GM21390 (cell line): Measurements from ENCODE around the gene MAGI3.
"Not testable (repeated sequence)": the region's sequence is repeated elsewhere in the genome, so short reads cannot be mapped to it uniquely, and the experiment has no call there.

Experiments
- ATAC-seq: cut with Tn5 transposase; IDR thresholded peaks from one replicate; pipeline ENCODE4 v1.9.1; 2021; ENCODE audit not compliant: unreplicated experiment

The MAGI3 gene

GRCh38 chr1:113683384-113684152 lies 293.3 kb downstream of the MAGI3 start:
- ATAC-seq = no peak

DNA sequence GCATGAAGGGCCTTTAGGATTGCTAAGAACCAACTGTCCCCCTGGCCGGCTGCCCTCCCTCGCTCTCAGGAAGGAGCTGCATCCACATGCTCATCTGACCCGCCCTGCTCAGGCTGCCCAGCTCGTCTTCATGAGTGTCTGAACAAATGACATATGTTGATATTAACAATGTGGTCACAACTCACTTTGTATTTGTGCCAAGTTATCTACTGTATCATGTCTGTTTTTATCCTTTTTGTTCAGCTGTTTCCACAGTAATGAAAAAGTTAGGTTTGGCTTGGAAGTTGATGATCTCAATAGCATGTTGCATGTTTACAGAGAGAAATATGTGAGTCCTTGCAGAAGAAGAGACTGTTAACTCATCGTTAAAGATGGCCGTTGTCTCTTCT lies 293.8 kb downstream of the MAGI3 start:
- no peak for ATAC-seq

GRCh38 chr1:113686891-113687618 lies 296.7 kb downstream of the MAGI3 start:
- ATAC-seq = no peak

- no peak for ATAC-seq
These were observed 300.9 kb downstream of the MAGI3 start for GRCh38 chr1:113691184-113691583.

DNA sequence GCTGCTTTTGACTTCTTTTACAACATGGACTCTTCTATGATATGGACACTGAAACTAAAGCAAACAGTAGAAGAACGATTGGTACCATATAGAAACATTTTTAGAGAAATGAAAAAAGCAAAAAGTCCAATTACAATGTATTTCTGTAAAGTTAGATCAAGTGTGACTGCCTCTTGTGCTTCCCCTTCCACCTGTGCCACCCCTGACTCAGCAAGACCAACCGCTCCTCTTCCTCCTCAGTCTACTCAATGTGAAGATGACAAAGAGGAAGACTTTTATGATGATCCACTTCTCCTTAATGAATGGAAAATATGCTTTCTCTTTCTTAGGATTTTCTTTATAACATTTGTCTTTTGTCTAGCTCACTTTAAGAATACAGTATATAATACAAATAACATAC lies 302.0 kb downstream of the MAGI3 start:
- no peak for ATAC-seq

DNA sequence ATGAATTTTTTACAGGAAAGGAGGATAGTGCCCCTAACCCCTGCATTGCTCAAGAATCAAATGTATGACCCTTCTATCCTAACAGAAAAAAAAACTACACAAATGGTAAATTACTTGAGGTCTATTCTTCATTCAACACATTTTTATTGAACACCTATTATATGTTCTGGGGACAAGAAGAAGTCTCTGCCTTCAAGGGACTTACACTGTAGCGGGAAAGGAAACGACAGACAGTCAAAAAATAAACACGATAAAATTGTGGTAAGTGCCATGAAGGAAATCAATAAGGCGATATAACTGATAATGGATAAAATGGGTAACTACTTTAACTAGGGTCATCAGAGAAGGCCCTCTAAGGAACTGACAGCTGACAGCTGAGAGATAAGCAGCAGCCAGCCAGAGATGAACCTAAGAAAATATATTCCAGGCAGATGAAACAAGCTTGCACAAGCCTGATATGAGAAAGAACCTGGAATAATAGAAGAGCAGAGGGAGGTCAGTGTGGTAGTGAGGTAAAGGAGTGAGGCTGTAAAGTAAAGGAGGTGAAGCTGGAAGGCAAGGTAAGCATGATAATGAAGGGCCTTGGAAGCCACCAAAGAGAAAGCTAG lies 302.6 kb downstream of the MAGI3 start:
- no peak for ATAC-seq

- ATAC-seq = no peak
These were observed 304.6 kb downstream of the MAGI3 start for GRCh38 chr1:113694910-113695309.

GRCh38 chr1:113701429-113701828 lies 311.1 kb downstream of the MAGI3 start:
- ATAC-seq = no peak

DNA sequence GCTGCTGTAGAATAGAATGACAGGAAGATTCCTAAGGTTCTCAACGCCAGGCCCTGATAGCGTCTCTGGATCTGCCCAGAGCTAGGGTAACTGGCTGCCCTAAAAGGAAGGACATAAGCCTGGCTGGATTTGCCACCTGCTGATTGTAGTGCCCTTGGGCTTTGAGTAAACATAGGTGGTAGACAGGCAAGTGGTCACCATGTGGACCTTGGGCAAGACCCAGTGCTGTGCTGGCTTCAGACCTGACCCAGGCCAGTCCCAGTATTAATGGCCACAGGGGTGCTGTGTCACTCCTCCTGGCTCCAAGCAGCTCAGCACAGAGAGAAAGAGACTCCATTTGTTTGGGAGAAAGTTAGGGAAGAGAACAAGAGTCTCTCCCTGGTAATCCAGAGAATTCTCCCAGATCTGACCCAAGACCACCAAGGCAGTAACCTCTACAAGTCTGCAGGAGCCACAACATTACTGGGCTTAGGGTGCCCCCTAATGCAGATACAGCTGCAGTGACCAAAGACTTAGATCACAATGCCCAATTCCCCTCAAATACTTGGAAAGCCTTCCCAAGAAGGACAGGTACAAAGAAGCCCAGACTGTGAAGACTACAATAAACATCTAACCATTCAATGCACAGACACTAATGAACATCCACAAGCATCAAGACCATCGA lies 324.4 kb downstream of the MAGI3 start:
- no peak for ATAC-seq

GRCh38 chr1:113717506-113717905 lies 327.2 kb downstream of the MAGI3 start:
- not testable (repeated sequence) for ATAC-seq

GRCh38 chr1:113718621-113719020 lies 328.3 kb downstream of the MAGI3 start:
- ATAC-seq = not testable (repeated sequence)

DNA sequence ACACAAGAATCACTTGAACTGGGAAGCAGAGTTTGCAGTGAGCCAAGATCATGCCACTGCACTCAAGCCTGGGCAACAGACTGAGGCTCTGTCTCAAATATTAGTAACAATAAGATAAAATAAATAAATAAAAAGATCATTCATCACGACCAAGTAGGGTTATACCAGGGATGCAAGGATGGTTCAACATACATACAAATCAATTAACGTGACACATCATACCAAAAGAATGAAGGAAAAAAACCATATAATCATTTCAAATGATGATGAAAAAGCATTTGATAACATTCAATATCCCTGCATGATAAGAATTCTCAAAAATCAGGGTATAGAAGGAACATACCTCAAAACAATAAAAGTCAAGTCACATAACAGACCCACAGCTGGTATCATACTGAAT lies 330.7 kb downstream of the MAGI3 start:
- no peak for ATAC-seq

DNA sequence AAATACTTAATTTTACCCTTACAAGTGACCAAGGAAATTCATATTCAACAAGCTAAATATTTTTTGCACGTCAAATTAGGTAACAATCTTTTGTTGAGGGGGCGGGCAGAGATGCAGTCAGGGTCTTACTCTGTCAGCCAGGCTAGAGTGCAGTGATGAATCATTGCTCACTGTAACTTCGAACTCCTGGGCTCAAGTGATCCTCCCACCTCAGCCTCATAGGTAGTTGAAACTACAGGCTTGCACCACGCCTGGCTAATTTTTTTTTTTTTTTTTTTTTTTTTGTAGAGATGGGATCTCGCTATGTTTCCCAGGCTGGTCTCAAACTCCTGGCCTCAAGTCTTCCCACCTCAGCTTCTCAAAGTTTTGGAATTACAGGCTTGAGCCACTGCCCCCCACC lies 342.5 kb downstream of the MAGI3 start:
- no peak for ATAC-seq

- no peak for ATAC-seq
These were observed 344.2 kb downstream of the MAGI3 start for GRCh38 chr1:113734357-113735055.
